SK-N-SH treated with all-trans-retinoic acid at 6 μM for 48 hours (cell line): ENCODE measurements around the gene ATCAY.
"Not testable (repeated sequence)": the region's sequence is repeated elsewhere in the genome, so short reads cannot be mapped to it uniquely, and the experiment has no call there.

ENCODE experiments used
- ATAC-seq: fragments of 200-7000 bp; cut with Tn5 transposase; 3 replicates; pipeline ENCODE4 v1.9.1; 2020; ENCODE audit warnings: mild to moderate bottlenecking, moderate library complexity
- ARNTL ChIP-seq: fragments of 450-650 bp; formaldehyde crosslinking; IDR thresholded peaks from 2 replicates; pipeline ENCODE4 v1.5.0; 2020; ENCODE audit warnings: low read depth, mild to moderate bottlenecking, moderate library complexity, borderline replicate concordance
- CREB5 ChIP-seq: fragments of 250-450 bp; sonication (Bioruptor Pico); IDR thresholded peaks from 2 replicates; pipeline ENCODE4 v1.5.1; 2020; ENCODE audit warnings: low read depth, mild to moderate bottlenecking, moderate library complexity
- CSDC2 ChIP-seq: fragments of 250-450 bp; sonication (Bioruptor Pico); IDR thresholded peaks from 2 replicates; pipeline ENCODE4 v1.5.0; 2020; ENCODE audit warnings: mild to moderate bottlenecking, moderate library complexity
- CSRNP3 ChIP-seq: fragments of 250-450 bp; sonication (Bioruptor Pico); IDR thresholded peaks from 2 replicates; pipeline ENCODE4 v1.5.1; 2021; ENCODE audit warnings: mild to moderate bottlenecking, moderate library complexity
- ESRRG ChIP-seq: fragments of 250-450 bp; sonication (Bioruptor Pico); IDR thresholded peaks from 2 replicates; pipeline ENCODE4 v1.6.1; 2021; ENCODE audit warnings: mild to moderate bottlenecking
- GLIS3 ChIP-seq: fragments of 250-450 bp; sonication (Bioruptor Pico); IDR thresholded peaks from 2 replicates; pipeline ENCODE4 v1.5.0; 2020; ENCODE audit warnings: mild to moderate bottlenecking, moderate library complexity
- ISL1 ChIP-seq: fragments of 250-450 bp; sonication (Bioruptor Pico); IDR thresholded peaks from 2 replicates; pipeline ENCODE4 v2.1.2; 2022; ENCODE audit warnings: mild to moderate bottlenecking, moderate library complexity
- PATZ1 ChIP-seq: fragments of 250-450 bp; sonication (Bioruptor Pico); IDR thresholded peaks from 2 replicates; pipeline ENCODE4 v1.8.0; 2020; ENCODE audit warnings: mild to moderate bottlenecking, moderate library complexity, borderline replicate concordance
- POU6F1 ChIP-seq: fragments of 250-450 bp; sonication (Bioruptor Pico); IDR thresholded peaks from 2 replicates; pipeline ENCODE4 v1.8.0; 2021; ENCODE audit warnings: low read depth, mild to moderate bottlenecking, moderate library complexity, borderline replicate concordance
- PPARA ChIP-seq: fragments of 250-450 bp; sonication (Bioruptor Pico); IDR thresholded peaks from 2 replicates; pipeline ENCODE4 v1.5.0; 2020; ENCODE audit warnings: mild to moderate bottlenecking, borderline replicate concordance
- RARB ChIP-seq: fragments of 250-450 bp; sonication (Bioruptor Pico); IDR thresholded peaks from 2 replicates; pipeline ENCODE4 v1.8.0; 2021; ENCODE audit warnings: mild to moderate bottlenecking, moderate library complexity
- TCF4 ChIP-seq: fragments of 250-450 bp; sonication (Bioruptor Pico); IDR thresholded peaks from 2 replicates; pipeline ENCODE4 v1.8.0; 2021; ENCODE audit warnings: mild to moderate bottlenecking, moderate library complexity, borderline replicate concordance
- TOX ChIP-seq: fragments of 250-450 bp; sonication (Bioruptor Pico); IDR thresholded peaks from 2 replicates; pipeline ENCODE4 v1.8.0; 2021; ENCODE audit warnings: mild to moderate bottlenecking, moderate library complexity, borderline replicate concordance
- TSHZ2 ChIP-seq: fragments of 250-450 bp; sonication (Bioruptor Pico); IDR thresholded peaks from 2 replicates; pipeline ENCODE4 v1.5.0; 2020; ENCODE audit warnings: mild to moderate bottlenecking, moderate library complexity
- ZC3H10 ChIP-seq: fragments of 250-450 bp; sonication (Bioruptor Pico); IDR thresholded peaks from 2 replicates; pipeline ENCODE4 v1.5.1; 2021; ENCODE audit warnings: mild to moderate bottlenecking, moderate library complexity
- ZFP3 ChIP-seq: fragments of 250-450 bp; sonication (Bioruptor Pico); IDR thresholded peaks from 2 replicates; pipeline ENCODE4 v1.5.0; 2020; ENCODE audit warnings: mild to moderate bottlenecking, moderate library complexity
- ZFP30 ChIP-seq: fragments of 450-650 bp; formaldehyde crosslinking; IDR thresholded peaks from 2 replicates; pipeline ENCODE4 v1.5.0; 2022; ENCODE audit warnings: mild to moderate bottlenecking, moderate library complexity
- ZNF565 ChIP-seq: fragments of 450-650 bp; formaldehyde crosslinking; conservative IDR thresholded peaks from 2 replicates; pipeline ENCODE4 v1.5.0; 2020; ENCODE audit warnings: low read depth, mild to moderate bottlenecking, moderate library complexity
- ZNF70 ChIP-seq: fragments of 450-650 bp; formaldehyde crosslinking; IDR thresholded peaks from 2 replicates; pipeline ENCODE4 v1.5.0; 2020; ENCODE audit warnings: mild to moderate bottlenecking, moderate library complexity
- ZNF8 ChIP-seq: fragments of 450-650 bp; formaldehyde crosslinking; IDR thresholded peaks from 2 replicates; pipeline ENCODE4 v1.5.0; 2020; ENCODE audit warnings: mild to moderate bottlenecking, moderate library complexity

Gene ATCAY

GRCh38 chr19:3873151-3873550, 7.3 kb upstream of the ATCAY start:
- ATAC-seq, result no peak
- no peak for TF ChIP-seq RARB (CRISPR knock-in tag)
- no peak for TF ChIP-seq GLIS3
- no peak for TF ChIP-seq ZFP30 (CRISPR knock-in tag)
- TF ChIP-seq TCF4 (CRISPR knock-in tag), result peak; percentile 68
- TF ChIP-seq POU6F1 (CRISPR knock-in tag), result no peak
- no peak for TF ChIP-seq ZNF70
- TF ChIP-seq TSHZ2, result peak; percentile 45; the same call in 1 of the 2 replicates
- no peak for TF ChIP-seq ISL1 (CRISPR knock-in tag)
- TF ChIP-seq TOX, result no peak
- TF ChIP-seq CSRNP3 (CRISPR knock-in tag), result no peak

GRCh38 chr19:3874695-3875094, 5.8 kb upstream of the ATCAY start:
- ATAC-seq, result not testable (repeated sequence)

- TF ChIP-seq TOX (no peak), CSRNP3 (CRISPR knock-in tag) (no peak), PATZ1 (no peak), PPARA (CRISPR knock-in tag) (no peak), ESRRG (no peak), TCF4 (CRISPR knock-in tag) (no peak), ZFP30 (CRISPR knock-in tag) (no peak), ZNF70 (no peak), RARB (CRISPR knock-in tag) (no peak), CREB5 (CRISPR knock-in tag) (no peak), GLIS3 (no peak), ZFP3 (CRISPR knock-in tag) (no peak), ZNF565 (CRISPR knock-in tag) (no peak), ZC3H10 (CRISPR knock-in tag) (no peak), TSHZ2 (no peak), ARNTL (CRISPR knock-in tag) (no peak), CSDC2 (CRISPR knock-in tag) (no peak), ISL1 (CRISPR knock-in tag) (no peak), ZNF8 (CRISPR knock-in tag) (no peak), POU6F1 (CRISPR knock-in tag) (no peak)
- ATAC-seq, result no peak
Observed at GRCh38 chr19:3879656-3880055, 829 bp upstream of the ATCAY start.
